Aorta (tissue), 5 donors: Measurements from ENCODE around the gene TRAPPC10. TPM values are rescaled to one million over a fixed set of nuclear protein-coding genes. Genes with fewer than 3 reads are reported as not detected.

ENCODE experiments used
- ATAC-seq: fragments of 200-7000 bp; cut with Tn5 transposase; one replicate; pipeline ENCODE4 v1.9.1; 2022; ENCODE audit warnings: moderate library complexity; ENCODE audit not compliant: low FRiP score
- DNase-seq, 2 donors: peaks; one replicate each; pipeline ENCODE4 v3.0.0-alpha.2; 2020
- H3K27ac ChIP-seq, 2 donors: one replicate each; pipeline ENCODE4 v1.5.1; 2013; ENCODE audit warnings: low read length in 2 of 2, mild to moderate bottlenecking in 2 of 2, moderate library complexity in 2 of 2, control low read depth in 1 of 2, inconsistent platforms in 1 of 2, low read depth in 1 of 2
- H3K27me3 ChIP-seq, 2 donors: one replicate each; pipeline ENCODE4 v1.6.1; 2013; ENCODE audit warnings: control low read depth in 1 of 2, low read length in 1 of 2, mild to moderate bottlenecking in 1 of 2, moderate library complexity in 1 of 2; ENCODE audit not compliant: insufficient read depth in 2 of 2, control insufficient read depth in 1 of 2
- H3K36me3 ChIP-seq, 2 donors: one replicate each; pipeline ENCODE4 v1.6.1; 2013; ENCODE audit warnings: control low read depth in 1 of 2, low read length in 1 of 2, mild to moderate bottlenecking in 1 of 2; ENCODE audit not compliant: insufficient read depth in 2 of 2, control insufficient read depth in 1 of 2
- H3K4me1 ChIP-seq, 2 donors: one replicate each; pipeline ENCODE4 v1.6.1; 2013; ENCODE audit warnings: low read length in 2 of 2, control low read depth in 1 of 2, mild to moderate bottlenecking in 1 of 2, moderate library complexity in 1 of 2; ENCODE audit not compliant: insufficient read depth in 2 of 2, control insufficient read depth in 1 of 2
- H3K4me3 ChIP-seq, 2 donors: one replicate each; pipeline ENCODE4 v1.5.1; 2013; ENCODE audit warnings: low read length in 2 of 2, control low read depth in 1 of 2, mild to moderate bottlenecking in 1 of 2
- H3K9me3 ChIP-seq: one replicate; pipeline ENCODE4 v1.6.1; 2013; ENCODE audit warnings: mild to moderate bottlenecking, low read length; ENCODE audit not compliant: control insufficient read depth
- WGBS, 2 donors: extraction: QIAGEN DNeasy Blood & Tissue Kit; methylation state at CpG; one replicate each; pipeline ENCODE4 v1.1.7; 2013; 5-methylcytosine and 5-hydroxymethylcytosine counted together
- intact Hi-C, 2 donors: fragments of 100-400 bp; cut with DNase I; formaldehyde crosslinking; loops; one replicate each; pipeline versions ENCODE4 v1.14.2 to v1.15.0; 2022
- polyA plus RNA-seq, 2 donors: library from polyadenylated mRNA; stranded (reverse); fragments of 200-250 nt; gene quantifications; one replicate each; pipeline ENCODE4 v1.2.3, GENCODE V29; 2013
- total RNA-seq, 2 donors: library from RNA; stranded (reverse); fragmentation: NEBNext Ultra II Directional; extraction: Animal tissue kit (Norgen Biotek cat#: 25700); gene quantifications; one replicate each; pipeline ENCODE4 v1.2.1, GENCODE V29; 2021
- donor health status: healthy with polysubstance abuse.
- donor health status: Bipolar disorder and iron deficiency.
- donor health status: DM: no; HTN: no; CAD: no.
- donor health status: DM: no; HTN: no; CAD: no.
- donor health status: DM: yes; HTN: yes; CAD: no.

TRAPPC10 gene
- total and polyA plus RNA-seq, 4 donors = 3.5 to 41.5 (median 20.4) TPM

DNA sequence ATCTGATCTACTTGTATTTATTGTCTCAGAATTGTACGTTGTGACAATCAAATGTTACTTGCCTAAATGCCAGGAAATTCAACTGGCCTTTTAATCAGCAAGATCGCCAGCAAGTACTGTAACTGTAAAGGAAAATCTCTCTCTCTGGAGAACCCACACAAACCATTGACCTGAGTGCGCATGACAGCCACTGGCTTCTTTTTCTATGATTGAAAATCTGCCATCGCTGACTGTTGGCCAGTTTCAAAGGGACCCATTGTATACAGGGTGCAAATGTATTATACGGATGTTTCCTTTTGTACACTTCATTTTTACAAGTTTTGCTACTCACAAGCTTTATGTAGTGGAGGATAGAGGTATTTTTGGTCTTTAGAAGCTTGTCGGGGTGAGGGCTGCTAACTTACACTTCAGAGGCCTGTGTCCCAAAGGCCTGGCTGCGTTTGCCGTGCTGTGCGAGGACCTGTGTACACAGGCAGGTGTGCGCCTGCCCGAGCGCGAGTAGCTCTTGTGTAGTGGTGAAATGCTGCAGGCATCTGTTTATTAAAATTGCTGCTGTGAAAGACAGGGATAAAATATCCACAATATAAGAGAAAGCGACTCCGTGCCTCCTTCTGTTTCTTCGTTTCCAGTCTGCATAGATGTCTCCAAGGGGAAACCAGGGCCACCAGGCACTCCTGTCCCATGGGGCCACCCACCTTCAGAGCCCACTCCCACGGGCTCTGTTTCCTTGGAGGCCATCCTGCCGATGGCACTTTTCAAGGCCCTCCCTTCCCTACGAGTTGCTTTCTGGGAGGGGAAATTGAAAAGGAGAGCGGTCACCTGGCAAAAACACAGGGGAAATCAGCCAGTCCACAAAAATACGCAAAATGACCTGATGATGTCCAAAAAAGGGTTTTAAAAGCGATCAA lies 25.3 kb upstream of the TRAPPC10 start:
- ATAC-seq (no peak), DNase-seq (no peak)
- no peaks in the 10 kb centered on the region for H3K4me1 ChIP-seq
- no peaks in the 10 kb centered on the region for H3K27me3 ChIP-seq
- H3K36me3 ChIP-seq = peaks cover 0 to 2% of the 10 kb centered on the region in 2 donors
- WGBS, 2 donors = 81 to 84% methylated on average over 22 of the region's 22 CpGs
- intact Hi-C loops = no loop called here
- no peak overlapping the region for H3K4me3 ChIP-seq
- H3K27ac ChIP-seq = no peak overlapping the region
- H3K9me3 ChIP-seq = no peaks in the 10 kb centered on the region

DNA sequence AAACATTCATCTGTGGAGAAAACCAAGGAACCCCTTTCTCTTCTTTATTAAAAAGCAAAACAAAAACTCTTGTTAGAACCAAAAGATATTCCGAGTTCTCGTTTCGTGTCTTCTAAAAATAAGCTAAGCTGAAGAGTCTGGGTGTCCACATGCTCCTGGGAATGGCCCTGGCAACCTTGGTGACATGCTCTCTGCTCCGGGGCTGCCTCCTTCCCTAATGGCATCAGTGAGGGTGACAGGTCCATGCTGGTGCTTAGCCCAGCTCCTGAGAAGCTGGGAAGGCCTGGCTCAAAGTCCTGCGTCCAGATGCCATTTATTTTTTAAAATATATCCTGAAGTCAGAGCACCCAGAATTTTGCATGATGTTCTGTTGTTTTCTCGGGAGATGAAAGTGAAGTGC lies 24.6 kb upstream of the TRAPPC10 start:
- H3K27me3 ChIP-seq = no peaks in the 10 kb centered on the region
- DNase-seq (no peak), ATAC-seq (no peak)
- WGBS, 2 donors = 40 to 44% methylated on average over 6 of the region's 6 CpGs
- H3K4me1 ChIP-seq = no peaks in the 10 kb centered on the region
- no peak overlapping the region for H3K27ac ChIP-seq
- no peaks in the 10 kb centered on the region for H3K36me3 ChIP-seq
- no peak overlapping the region for H3K4me3 ChIP-seq
- no peaks in the 10 kb centered on the region for H3K9me3 ChIP-seq
- intact Hi-C loops = no loop called here

DNA sequence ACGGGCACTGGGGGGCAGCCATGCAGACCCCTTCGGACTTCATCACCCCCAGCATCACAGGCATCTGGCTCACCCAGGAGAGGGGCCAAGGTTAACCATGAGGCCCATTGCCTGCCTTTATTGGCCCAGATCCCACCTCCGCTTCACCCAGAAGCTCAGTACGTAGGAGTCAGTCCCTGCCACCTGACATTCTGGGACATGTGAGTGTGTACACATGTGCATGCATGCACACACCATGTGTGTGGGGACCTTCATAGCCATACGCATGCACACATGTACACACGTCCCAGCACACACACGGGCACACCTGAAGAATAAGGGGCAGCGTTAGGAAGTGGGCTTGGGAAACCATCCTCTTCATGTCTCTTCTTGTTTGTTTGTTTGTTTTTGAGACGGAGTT lies 24.1 kb upstream of the TRAPPC10 start:
- Histone ChIP-seq H3K27me3 (no peaks in the 10 kb centered on the region), H3K36me3 (no peaks in the 10 kb centered on the region), H3K4me1 (no peaks in the 10 kb centered on the region), H3K9me3 (no peaks in the 10 kb centered on the region), H3K4me3 (no peak overlapping the region), H3K27ac (no peak overlapping the region)
- WGBS, 2 donors = 72 to 76% methylated on average over 9 of the region's 9 CpGs
- intact Hi-C loops = no loop called here
- ATAC-seq (no peak), DNase-seq (no peak)

DNA sequence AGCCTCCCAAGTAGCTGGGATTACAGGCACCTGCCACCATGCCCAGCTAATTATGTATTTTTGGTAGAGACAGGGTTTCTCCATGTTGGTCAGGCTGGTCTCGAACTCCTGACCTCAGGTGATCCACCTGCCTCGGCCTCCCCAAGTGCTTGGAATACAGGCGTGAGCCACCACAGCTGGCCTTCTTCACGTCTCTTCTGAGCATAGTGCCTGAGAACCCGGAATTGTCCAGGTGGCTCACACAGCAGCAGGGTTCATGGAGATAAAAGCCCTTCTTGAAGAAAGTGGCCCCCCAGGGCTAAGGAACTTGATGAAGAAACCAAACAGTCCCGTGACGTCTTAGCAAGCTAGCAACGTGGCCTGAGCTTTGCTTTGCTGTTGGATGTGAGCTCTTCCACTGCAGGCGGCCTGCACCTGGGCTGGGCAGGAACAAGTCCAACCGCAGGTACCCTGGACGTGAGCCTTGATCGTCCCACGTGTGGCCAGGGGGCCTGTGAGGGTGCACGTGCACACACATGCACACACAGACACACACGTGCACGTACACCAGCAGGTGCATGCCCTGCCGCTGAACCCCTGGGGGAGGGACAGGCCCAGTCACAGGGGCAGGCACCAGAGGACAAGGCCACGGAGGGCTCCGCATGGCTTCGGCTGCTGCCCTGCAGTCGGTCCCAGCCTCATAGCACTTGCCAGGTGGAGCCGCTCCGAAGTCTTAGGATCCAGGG lies 23.4 kb upstream of the TRAPPC10 start:
- no peak for DNase-seq
- WGBS, 2 donors = 84 to 85% methylated on average over 23 of the region's 23 CpGs
- H3K9me3 ChIP-seq = no peaks in the 10 kb centered on the region
- no peak for ATAC-seq
- H3K4me1 ChIP-seq = no peaks in the 10 kb centered on the region
- H3K4me3 ChIP-seq = no peak overlapping the region
- intact Hi-C loops = no loop called here
- no peaks in the 10 kb centered on the region for H3K36me3 ChIP-seq
- no peaks in the 10 kb centered on the region for H3K27me3 ChIP-seq
- no peak overlapping the region for H3K27ac ChIP-seq

DNA sequence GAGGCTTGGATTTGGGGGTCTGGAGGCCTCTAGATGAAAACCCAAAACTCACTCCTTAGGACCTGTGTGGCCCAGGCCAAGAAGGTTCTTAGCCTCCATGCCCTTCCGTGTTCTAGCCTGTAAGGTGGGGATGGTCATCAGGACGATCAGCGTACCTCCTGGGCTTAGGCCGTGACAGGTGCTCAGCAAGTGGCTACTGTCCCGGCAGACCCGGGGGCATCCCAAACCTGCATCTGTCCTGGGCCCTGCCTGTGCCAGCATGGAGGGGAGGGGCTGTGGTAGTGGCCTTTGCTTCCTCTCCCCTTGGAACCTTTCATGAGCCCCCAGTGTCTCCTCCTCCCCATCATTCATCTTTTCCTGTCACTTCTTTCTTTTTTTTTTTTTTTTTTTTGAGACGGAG lies 22.7 kb upstream of the TRAPPC10 start:
- 80 to 85% methylated on average over 7 of the region's 7 CpGs for WGBS, 2 donors

DNA sequence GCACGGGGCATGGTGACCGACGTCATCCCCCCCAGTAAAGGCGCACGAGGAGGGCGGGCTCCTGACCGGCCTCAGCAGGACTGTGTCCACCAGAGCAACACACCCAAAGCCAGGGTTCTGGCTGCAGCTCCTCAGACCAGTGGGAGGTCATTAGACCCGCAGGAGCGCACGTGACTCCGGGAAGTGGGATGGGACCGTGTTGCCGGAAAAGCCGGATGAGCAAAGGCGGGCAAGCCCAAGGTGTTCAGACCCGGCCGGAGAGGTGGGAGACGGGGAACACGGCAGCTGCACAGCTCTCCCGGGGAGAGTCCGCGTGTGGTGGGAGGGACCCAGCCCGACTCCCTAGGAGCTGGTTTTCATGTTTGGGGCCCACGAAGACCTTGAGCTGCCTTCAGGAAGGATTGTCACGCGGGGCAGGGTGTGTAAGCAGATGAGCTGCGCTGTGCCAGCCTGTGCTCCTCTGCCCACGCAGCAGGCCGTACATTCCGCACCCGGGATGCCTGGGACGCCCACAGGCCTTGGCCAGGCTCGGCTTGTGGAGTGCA lies 20.6 kb upstream of the TRAPPC10 start:
- Histone ChIP-seq H3K4me3 (no peak overlapping the region), H3K36me3 (no peaks in the 10 kb centered on the region), H3K4me1 (no peaks in the 10 kb centered on the region), H3K9me3 (no peaks in the 10 kb centered on the region), H3K27ac (no peak overlapping the region), H3K27me3 (no peaks in the 10 kb centered on the region)
- WGBS, 2 donors = 87 to 90% methylated on average over 33 of the region's 33 CpGs
- ATAC-seq (no peak), DNase-seq (peak in 1 of 2 donors; percentile 70)
- intact Hi-C loops = no loop called here

More for the DNA sequence above, 22.7 kb upstream of the TRAPPC10 start:
- H3K27me3 ChIP-seq = no peaks in the 10 kb centered on the region
- ATAC-seq (no peak), DNase-seq (peak in 1 of 2 donors; percentile 9)
- intact Hi-C loops = no loop called here
- no peak overlapping the region for H3K4me3 ChIP-seq
- no peaks in the 10 kb centered on the region for H3K4me1 ChIP-seq
- no peaks in the 10 kb centered on the region for H3K36me3 ChIP-seq
- H3K9me3 ChIP-seq = no peaks in the 10 kb centered on the region
- no peak overlapping the region for H3K27ac ChIP-seq

DNA sequence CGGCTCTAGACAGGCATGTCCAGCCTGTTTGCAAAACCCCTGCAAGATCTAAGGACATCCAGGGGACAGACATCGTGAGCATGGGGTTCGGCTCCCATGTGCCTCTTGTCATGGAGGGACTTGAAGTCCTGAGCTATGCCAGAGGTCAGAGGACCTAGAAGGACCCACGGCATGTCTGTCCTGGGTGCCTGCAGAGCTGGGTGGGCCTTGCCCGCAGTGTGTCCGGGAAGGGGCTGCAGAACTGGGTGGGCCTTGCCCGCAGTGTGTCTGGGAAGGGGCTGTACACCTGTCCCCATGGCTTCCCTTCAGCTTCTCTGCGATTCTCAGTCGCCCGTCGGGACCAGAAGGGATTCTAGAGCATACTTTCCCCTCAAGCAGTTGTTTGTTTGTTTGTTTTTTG lies 20.0 kb upstream of the TRAPPC10 start:
- intact Hi-C loops = no loop called here
- Histone ChIP-seq H3K36me3 (no peaks in the 10 kb centered on the region), H3K4me3 (no peak overlapping the region), H3K4me1 (no peaks in the 10 kb centered on the region), H3K9me3 (no peaks in the 10 kb centered on the region), H3K27ac (no peak overlapping the region), H3K27me3 (no peaks in the 10 kb centered on the region)
- WGBS, 2 donors = 90 to 91% methylated on average over 11 of the region's 11 CpGs
- ATAC-seq (no peak), DNase-seq (peak in 1 of 2 donors; percentile 72)

DNA sequence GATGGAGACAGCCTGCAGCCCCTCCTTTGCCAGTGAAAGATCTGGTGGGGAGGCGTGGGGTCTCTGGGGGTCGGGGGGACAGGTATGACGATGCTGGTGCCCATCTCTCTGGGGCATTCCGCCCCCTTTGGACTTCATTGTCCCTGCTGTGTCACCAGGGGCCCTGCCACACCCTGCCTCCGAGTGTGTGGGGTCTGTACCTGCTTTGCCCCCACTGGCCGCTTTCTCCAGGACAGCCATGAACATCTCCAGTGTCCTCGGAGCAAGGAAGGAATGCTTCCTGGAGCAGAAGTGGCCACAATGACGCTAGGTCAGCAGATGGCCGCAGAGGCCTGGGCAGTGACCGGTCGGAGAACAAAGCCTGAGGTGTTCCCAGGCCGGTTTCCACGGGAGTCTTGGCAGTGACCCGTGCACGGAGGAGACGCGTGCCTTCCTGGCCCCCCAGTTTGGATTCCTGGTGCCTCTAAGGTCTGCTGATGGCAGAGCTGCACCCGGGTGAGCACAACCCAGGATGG lies 18.6 kb upstream of the TRAPPC10 start:
- Histone ChIP-seq H3K27me3 (no peaks in the 10 kb centered on the region), H3K9me3 (no peaks in the 10 kb centered on the region), H3K4me1 (no peaks in the 10 kb centered on the region), H3K4me3 (no peak overlapping the region), H3K36me3 (no peaks in the 10 kb centered on the region), H3K27ac (no peak overlapping the region)
- intact Hi-C loops = no loop called here
- peak in 1 of 2 donors; percentile 65 for DNase-seq
- WGBS, 2 donors = 67 to 69% methylated on average over 18 of the region's 18 CpGs
- ATAC-seq = no peak
